Measurements from ENCODE around the gene LANCL2.
"Not testable (repeated sequence)": the region's sequence is repeated elsewhere in the genome, so short reads cannot be mapped to it uniquely, and the experiment has no call there.

Gene LANCL2, protein sequence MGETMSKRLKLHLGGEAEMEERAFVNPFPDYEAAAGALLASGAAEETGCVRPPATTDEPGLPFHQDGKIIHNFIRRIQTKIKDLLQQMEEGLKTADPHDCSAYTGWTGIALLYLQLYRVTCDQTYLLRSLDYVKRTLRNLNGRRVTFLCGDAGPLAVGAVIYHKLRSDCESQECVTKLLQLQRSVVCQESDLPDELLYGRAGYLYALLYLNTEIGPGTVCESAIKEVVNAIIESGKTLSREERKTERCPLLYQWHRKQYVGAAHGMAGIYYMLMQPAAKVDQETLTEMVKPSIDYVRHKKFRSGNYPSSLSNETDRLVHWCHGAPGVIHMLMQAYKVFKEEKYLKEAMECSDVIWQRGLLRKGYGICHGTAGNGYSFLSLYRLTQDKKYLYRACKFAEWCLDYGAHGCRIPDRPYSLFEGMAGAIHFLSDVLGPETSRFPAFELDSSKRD

DNA sequence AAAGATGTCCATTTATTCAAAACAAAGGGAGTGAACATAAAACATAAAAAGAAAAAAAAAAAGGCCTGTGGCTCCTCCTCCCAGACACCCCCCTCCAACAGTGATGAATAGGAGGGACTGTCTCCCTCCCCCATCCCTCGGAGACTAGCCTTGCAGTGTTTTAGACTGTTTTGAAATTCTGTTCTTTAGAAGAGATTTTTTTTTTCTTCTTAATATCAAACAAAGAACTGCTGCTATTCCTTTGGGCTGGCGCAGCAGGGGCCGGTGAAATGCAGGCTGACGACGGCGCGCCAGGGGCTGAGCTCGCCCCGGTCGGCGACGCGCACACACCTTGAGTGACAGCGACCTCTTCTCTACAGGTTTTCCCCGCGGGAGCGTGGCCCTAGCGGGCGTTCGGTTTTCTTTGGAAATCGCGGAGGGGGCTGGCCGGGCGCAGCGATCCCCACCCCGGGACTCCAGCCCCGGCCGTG, at the start of gene LANCL2:
Gene LANCL2, plus strand, starts transcription at position 133 of the 470 bp plus-strand sequence. CDS start 689 bp downstream, outside the sequence.
- DNase-seq (ENCODE audit: low spot score), result peak; percentile 26

DNA sequence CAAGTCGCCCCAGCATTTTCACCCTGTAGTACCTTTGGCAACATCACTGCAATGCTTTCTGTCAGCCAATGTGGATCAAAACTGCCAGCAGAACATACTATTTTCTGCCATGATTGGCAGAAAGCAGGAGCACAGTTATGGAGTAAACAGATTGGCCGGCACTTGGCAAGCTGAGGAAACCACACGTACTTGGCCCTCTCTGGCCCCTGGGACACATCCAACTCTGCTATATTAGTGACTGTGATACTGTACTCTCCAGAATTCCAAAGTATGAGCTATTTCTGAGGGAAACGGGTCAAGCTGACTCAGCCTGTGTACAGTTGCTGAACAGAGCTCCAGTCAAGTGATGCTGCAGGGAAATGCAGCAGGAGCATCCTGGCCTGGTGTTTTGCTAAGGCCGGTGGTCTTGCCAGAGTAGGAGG, 39.8 kb upstream of the LANCL2 start:
- DNase-seq (ENCODE audit: low spot score), result peak; percentile 96

DNA sequence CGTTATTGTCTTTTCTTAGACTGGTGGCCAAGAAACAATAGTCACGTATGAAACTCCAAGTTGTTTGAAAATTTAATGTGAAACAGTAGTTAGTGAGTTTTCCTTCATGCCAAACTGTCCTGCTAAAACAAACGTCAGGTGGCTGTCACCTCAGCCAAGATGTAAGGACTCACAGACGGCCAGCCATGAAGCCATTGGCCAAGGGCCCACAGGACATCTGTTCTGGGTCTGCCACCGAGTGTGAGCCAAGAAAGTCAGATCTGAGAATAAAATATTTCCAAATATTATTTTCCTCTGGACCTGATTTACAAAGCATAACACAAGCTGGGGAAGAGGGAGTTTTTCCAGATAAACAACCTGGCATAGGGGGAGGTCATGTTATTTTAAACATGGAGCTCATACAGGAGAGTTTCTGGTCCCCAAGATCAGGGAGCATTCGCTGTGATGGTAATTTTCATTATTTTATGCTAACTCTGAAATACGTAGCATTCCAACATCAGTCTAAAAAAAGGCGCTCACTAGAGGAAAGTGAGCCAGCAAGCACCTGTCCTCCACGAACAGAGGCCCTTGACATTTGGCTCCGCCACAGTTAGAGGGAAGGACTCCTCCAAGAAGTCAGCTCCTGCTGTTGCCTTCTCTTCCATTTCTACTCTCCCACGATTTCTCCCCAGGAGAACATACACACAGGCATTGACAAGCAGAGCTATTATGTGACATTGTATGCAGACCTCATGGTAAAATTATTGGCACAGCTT, 38.9 kb upstream of the LANCL2 start:
- no peak for DNase-seq (ENCODE audit: low spot score)

DNA sequence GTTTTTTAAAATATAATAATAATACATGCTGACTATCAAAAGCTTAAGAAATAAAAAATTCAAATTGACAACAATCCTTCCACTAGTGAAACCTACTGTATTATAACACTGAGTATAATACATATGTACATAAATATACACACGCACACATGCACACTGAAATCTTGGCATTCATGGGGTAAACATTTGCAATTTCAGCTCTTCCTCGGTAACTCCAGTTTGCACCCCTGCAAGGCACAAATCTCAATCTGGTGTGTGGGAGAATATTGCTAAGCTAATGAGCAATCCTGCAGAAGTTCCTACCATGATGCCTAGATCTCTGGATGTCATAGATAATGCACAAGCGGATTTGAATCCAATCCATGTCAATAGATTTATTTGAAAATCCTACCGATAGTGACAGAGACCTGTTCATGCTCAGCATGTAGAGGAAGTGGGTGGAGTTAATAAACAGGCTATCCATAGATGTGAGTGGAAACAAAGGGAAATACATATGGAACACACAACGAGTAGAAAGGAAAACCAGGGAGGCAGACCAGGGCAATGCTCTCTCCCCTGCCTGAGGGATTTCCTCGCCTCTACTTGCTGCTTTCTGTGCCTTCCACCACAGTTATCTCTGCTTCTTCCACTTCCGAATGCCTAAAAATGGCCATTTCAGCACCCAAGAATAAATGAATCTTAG, 38.1 kb upstream of the LANCL2 start:
- DNase-seq (ENCODE audit: low spot score), result no peak

DNA sequence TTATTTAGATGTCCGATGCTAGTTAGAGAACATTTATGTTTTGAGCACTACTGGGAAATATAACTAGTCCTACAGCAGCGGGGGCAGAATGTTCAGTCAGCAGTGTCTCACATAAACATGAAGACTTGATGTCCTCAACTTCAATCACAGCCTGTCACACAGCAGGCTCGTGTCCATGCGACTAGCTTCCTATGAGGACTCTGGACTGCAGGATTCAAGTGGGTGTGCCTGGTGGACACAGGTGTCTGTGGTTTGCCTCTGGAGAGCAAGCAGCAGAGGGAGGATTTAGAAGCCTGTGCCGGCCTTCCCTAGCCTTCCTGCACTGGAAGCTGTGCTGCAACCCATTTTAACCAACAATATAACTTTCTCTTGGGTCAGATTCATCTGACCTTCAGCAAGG, 30.0 kb upstream of the LANCL2 start:
- DNase-seq (ENCODE audit: low spot score), result no peak

DNA sequence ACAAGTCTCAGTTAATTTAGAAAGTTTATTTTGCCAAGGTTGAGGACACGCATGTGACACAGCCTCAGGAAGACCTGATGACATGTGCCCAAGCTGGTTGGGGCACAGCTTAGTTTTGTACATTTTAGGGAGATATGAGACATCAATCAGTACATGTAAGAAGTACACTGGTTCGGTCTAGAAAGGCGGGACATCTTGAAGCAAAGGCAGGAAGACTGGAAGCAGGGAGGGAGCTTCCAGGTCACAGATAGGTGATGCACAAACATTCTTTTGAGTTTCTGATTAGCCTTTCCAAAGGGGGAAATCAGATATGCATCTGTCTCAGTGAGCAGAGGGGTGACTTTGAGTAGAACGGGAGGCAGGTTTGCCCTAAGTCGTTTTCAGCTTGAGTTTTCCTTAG, 29.4 kb upstream of the LANCL2 start:
- no peak for DNase-seq (ENCODE audit: low spot score)

DNA sequence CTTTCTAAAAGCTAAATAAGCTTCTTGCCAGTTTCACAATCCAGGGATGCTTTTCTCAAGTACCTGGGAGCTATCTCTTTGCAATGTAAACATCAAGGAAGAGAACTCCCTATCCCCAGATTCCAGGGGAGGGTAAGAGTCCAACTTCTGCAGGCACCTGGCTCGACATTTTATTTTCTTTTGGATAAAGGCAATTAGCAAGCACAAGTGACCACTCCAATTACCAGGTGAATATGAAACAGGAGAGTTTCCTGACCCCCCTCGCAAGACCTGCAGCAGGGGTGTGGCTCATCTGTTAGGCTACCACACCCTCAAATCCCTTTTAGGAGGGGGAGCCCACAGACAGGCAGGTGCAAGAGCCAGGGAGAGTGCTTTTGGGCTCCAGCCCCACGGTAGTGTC, 28.6 kb upstream of the LANCL2 start:
- DNase-seq (ENCODE audit: low spot score), result no peak

DNA sequence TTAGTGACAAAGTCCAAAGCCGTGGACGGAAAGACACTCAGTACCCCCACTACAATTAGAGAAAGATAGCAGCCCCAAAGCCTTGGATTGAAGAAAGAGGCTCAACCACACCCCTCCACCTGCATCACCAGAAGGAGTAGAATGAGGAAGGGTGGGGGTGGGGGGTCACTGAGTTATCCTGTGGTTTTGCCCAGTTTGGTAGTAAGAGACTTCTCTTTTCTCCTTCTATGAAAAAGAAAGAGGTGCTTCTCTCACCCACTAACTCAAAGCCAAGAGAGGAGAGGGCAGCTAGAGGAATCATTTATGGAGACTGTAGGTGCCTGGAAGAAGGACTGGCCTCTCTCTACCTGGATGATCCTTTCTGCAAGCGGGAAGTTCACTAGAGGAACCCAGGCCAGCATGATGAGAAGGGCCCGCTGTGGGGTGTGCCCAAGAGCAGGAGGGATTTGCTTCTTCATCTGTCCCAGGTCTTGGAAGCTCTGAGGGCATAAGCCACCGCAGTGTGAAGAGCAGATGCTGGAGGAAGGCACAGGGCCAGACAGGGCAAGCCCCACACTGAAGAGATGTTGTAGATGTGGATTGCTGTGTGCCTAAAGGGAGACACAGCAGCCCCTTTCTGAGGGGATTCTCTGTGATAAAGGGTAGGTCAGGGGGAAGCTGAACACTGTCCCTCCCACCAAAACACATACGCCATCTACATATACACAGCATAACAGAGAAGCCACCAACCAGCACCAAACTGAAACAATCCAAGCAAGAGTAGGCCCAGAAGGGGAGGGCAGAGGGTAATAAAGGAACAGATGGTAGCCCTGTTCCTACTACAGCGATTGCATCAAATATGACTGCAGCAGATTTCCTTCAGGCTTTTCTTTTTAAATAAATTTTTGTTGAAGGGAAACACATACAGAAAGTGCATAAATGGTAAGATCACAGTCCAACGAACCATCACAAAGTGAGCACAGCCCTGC, 25.8 kb upstream of the LANCL2 start:
- no peak for DNase-seq (ENCODE audit: low spot score)

DNA sequence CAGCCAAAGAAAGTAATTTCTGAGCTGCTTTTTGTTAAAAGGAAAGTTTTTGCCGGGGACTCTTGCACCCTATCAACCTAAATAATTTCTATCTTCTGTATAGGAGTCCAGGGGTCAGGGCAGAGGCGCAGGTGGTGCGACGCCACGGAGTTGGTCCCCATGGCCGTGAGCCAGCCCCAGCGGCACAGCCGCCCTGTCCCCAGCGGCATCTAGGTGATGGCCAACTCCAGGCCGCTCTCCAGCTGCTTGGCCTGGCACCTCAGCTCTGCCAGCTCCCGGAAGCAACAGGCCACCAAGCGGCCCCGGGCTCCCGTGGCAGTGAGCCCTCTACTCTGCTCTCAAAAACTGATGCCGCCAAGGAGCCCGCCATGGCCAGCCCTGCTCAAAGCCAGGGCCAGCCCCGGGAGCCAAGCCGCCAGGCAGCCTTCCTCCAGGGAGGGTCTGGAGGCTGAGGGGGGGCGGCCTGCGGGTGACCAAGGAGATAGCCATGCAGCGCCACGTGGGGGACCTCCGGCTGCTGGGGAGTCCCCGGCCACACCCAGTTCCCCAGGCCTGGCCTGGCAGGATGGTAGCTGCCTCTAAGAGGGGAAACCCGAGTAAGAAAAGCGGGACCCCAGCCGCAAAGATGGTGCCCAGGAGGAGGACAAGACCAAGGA, 22.8 kb upstream of the LANCL2 start:
- no peak for DNase-seq (ENCODE audit: low spot score)

DNA sequence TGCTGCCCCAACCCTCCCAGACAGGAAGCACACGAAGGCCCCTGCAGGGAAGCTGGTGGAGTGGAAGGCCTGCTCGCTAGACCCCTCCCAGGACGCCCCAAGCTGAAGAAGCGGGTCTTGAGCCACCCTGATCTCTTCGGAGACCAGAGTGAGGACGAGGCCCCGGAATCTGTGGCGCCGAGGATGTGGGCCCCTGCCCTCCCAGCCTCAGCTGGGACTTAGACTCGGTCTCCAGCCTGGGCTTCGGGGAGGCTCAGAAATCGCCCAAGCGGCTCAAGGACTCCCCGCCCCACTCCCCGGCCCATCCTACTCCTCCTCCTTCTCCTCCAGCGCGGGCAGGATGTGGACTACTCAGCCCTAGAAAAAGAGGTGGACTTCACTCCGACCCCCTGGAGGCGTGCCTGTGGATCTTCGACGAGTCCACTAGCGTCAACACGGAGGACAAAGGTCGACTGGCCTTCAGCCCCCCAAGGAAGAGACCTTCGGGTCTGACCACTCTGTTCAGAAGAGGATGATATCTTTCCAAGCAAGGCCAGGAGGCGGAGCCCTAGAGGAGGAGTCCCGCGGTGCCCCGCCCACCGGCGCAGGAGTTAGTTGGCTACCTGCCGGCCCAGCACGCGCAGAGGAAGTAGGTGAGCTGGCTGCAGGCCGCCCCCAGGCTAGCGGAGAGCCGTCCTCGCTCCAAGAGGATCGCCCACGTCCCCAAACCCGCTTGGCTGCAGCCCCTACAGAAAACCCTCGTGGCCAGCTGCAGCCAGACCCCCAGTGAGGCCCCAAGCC, 21.9 kb upstream of the LANCL2 start:
- no peak for DNase-seq (ENCODE audit: low spot score)

DNA sequence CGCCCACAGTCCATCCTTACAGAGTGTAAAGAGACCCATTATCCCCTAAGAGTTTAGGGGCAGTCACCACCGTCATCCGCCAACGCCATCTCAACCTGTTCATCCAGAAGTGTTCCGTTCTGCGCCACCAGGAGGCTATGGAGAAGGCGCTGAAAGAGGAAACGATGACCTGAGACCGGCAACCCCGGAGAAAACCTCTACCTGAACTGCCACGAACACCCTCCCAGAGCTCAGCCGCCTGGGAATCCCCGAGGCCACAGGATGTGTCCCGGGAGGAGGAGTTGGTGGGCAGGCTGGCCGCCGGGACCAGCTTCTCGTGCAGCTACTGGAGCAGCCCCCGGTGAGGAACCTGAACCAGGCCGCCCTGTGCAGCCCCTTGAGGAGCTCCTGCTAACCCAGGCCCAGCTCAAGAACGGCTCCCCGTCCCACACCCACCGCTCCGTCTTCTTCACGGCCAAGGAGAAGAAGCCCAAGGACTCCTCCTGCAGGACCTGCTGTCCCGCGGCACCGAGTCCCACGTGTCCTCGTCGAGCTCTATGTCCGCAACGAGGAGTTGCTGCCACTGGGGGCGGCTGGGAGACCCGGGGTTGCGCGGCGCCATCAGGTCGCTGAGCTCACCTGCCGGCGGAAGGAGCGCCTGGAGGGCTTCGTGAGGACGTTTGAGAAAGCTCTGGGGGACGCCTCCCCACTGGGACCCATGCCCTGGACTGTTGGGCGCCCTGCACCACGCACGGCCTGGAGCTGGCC, 21.1 kb upstream of the LANCL2 start:
- DNase-seq (ENCODE audit: low spot score), result no peak

DNA sequence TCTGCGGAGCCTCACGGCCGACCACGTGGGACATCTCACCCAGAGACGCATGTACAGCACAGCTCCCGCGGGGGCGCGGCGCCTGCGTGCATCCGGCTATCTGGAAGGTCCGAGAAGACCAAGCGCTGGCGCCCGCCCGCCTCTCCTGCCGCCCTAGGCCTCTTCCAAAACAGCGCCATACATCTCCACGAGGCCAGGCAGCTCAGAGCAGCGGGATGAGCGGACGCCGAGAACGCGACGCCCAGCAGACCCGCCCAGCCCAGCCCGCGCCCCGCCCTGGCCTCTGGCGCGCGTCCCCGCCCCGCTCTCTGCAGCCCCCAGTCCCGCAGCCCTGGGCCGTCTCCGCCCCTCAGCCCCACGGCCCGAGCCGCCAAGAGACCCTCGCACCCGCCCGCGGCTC, 20.3 kb upstream of the LANCL2 start:
- DNase-seq (ENCODE audit: low spot score), result no peak

DNA sequence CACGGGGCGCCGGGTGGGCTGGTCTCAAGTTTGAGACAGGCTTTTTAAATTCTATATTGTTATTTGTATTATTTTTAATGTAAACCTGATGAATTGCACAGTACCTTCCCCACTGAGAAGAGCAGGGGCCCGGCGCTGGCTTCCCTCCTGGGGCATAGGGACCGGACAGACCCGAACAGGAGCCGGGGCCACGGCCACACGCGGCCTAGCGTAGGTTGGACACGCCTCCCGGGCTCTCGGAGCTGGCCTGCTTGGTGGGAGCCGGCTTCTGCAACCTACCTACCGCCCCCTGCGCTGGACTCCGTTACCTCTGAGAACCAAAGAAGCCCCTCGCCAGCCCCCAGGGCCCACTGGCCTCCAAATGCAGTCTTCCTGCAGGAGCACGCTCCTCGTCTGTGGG, 19.8 kb upstream of the LANCL2 start:
- no peak for DNase-seq (ENCODE audit: low spot score)

DNA sequence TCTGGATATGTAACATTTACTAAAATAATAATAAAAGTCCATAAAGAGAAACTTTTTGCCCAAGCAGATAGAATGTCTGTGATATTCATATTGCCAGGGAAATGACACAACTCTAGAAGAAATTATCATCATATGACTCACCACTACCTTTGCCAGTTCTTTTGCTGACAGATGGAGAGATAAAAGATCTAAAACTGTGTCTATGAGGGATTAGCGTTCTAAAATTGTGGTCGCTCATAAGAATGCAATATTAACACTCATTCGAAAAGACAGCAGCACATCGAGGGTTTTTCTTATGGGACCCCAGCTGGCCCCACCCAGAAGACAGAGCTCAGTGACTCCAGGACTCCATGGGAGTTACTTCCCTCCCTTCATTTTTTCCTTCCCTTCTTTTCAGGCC, 16.6 kb upstream of the LANCL2 start:
- DNase-seq (ENCODE audit: low spot score), result peak; percentile 74

DNA sequence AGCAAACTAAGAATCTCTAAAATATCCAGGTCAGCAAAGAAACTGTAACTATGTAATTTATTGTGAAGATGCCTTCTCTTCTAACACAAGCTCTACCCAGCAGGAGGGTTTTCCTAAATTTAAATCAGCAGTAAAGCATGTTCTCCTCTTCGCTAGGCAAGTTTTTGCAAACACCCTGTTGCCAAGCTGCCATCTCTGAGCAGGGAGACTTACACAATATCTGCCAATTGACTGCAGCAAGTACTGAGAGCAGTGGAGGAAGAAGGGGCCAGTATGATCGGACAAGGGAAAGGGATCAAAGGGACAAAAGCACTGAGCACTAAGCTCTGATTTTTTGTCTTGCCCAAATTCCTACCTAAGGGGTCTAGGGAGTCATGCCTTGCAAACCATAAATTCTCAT, 16.0 kb upstream of the LANCL2 start:
- no peak for DNase-seq (ENCODE audit: low spot score)

DNA sequence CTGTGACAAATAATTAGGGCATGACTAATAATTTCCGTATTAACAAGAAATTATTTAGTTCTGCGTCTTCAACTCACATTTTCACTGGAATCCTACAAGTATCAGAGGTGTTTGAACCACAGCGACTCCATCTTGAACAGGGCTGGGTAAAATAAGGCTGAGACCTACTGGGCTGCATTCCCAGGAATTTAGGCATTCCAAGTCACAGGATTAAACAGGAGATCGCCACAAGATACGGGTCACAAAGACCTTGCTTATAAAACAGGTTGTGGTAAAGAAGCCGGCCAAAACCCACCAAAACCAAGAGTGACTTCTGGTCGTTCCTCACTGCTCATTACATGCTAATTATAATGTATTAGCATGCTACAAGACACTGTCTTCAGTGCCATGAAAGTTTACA, 14.9 kb upstream of the LANCL2 start:
- no peak for DNase-seq (ENCODE audit: low spot score)

DNA sequence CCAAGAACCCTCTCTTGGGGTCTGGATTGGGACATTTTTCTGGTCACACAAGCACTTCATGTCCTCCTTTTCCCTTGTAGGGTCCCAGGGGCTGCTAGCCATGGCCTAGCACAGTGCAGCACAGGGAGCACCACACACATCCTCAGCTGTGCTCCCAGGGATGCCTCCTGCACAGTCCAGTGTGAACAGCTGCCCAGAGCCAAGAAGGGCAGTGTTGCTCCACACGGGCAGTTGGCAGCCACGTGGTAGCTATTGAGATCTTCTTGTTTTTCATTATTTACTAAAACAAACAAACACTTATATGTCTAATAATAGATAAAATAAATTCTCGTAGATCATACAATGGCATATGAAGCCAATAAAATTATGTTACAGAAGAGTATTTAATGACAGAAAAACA, 13.9 kb upstream of the LANCL2 start:
- DNase-seq (ENCODE audit: low spot score), result no peak

DNA sequence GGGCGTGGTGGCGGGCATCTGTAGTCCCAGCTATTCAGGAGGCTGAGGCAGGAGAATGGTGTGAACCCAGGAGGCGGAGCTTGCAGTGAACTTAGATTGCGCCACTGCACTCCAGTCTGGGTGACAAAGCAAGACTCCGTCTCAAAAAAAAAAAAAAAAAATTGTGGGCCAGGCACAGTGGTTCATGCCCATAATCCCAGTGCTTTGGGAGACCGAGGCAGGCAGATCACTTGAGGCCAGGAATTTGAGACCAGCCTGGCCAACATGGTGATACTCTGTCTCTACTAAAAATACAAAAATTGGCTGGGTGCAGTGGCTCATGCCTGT, 12.2 kb upstream of the LANCL2 start:
- not testable (repeated sequence) for DNase-seq (ENCODE audit: low spot score)

DNA sequence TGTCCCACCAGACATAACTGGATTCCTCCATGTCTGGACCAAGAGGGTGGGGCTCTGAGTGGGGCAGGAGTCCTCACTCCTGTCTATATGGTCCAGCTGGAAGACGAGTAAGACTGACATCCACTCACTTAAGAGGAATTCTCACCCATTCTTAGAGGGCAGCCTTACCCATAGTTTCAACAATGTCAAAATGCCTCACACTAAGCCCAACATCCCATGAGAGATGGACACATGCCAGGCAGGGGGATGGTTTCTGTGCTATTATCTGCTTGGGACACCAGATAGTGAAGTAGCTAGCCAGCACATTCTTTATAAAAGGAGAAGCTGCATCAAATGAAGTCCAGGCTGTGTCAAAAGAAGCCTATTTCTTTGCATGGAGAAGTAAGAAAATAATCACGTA, 4.7 kb upstream of the LANCL2 start:
- no peak for DNase-seq (ENCODE audit: low spot score)

DNA sequence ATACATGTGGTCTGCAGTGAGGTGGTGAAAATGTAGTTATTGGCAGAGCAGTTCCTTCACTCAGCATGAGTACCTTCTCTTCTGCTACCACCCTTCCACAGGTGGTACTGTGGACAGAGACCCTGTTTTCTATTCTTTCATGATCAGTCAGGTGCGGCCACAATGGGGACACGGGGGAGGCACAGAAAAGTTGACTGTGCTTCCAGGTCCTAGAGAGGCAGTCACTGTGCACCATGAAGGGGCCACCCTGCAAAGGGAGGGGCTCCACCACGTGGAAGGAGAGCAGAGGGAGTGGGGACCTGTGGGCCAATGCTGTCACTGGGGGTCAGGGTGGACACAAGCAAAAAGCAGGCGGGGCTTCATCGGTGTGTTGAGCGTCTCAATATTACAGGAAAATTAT, 3.6 kb upstream of the LANCL2 start:
- no peak for DNase-seq (ENCODE audit: low spot score)

All from AG08395 (cell line).